HG03457 (cell line): ENCODE results near the gene BRI3.

Experiments
- ATAC-seq: cut with Tn5 transposase; IDR thresholded peaks from one replicate; pipeline ENCODE4 v1.9.1; 2021; ENCODE audit warnings: moderate number of reproducible peaks; ENCODE audit not compliant: unreplicated experiment

Gene BRI3

DNA sequence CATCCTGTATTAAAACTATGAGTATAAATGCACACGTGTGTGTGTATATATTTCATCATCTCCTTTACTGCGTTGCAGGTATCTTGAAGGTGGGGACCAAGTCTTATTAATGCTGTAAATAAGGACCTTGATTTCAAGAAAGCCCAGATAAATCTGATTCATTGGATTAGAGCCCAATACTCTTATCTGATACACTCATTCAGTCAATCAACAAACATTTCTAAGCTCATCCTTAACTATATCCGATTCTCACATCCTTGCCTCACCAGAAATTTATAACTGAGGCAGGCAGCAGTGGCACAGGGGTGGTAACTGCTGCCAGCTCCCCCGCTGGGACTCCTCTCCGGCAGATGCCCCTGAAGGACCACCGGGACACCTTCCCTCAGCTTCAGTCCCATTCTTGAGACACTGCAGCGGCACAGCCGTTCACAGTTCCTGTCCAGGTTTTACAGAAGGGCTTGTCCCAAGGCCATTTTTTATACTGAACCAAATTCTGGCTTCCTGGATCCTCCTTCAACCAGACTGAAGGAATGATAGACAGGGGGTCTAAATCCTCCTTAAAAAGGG lies 54.0 kb downstream of the BRI3 start:
- no peak for ATAC-seq

DNA sequence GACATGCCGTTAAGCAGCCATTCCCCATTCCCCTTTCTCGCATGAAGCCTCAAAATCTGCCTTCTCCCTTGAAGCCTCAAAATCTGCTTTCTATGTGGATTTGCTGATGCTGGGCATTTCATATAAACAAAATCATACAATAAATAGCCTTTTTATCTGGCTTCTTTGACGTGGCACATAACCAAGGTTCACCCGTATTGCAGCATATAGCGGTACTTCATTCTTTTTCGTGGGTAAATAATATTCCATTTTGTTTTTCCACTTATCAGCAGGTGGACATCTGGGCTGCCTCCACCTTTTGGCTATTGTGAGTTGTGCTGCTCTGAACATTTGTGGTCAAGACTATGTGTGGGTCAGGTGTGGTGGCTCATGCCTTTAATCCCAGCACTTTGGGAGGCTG lies 57.0 kb downstream of the BRI3 start:
- no peak for ATAC-seq

- ATAC-seq: no peak
These were observed 57.6 kb downstream of the BRI3 start for GRCh38 chr7:98339043-98339442.

DNA sequence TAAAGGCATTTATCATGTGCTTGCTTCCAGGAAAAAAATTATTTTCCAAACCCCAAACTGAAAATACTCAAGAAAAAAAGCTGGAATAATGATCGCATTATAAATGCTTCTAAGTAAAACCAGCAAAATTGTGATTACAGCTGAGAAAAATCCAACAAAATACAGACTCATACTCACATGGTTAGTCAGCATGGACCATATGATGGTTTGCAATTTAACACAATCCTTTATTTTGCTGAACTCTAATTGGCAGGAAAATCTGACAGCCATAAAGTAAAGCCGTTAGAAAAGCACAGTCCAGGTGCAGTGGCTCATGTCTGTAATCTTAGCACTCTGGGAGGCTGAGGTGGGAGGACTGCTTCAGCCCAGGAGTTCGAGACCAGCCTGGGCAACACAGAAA lies 59.6 kb downstream of the BRI3 start:
- no peak for ATAC-seq
